Measurements from ENCODE around the gene CACNG4.

Gene CACNG4

DNA sequence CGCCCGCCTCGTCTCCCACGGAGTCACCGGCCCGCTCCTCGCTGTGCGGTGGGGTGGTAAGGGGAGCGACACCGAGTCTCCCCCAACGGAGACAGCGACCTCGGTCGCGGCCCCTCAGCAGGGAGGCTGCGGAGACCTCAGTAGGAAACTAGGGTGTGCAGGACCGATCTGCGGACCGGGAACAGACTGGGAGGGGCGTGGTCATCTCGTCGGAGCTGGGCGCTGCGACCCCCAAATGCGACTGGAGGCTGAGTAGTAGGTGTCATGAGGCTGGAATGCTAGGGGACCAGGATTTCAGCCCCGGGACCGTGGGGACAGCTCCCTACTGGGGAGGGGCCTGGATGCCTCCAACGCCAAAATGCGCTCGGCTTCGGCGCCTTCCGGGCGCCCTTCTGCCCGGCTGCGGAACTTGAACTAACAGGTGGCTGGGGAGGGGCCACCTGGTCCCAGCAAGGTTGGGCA is 1.3 kb downstream of the CACNG4 start:
- no peaks in the 10 kb centered on the region for H3K27me3 ChIP-seq (ENCODE audit: insufficient read depth, low read length, poor library complexity)
- no peaks in the 10 kb centered on the region for H3K4me1 ChIP-seq (ENCODE audit: insufficient read depth, low read length)
- H3K36me3 ChIP-seq (ENCODE audit: insufficient read depth, low read length) = no peaks in the 10 kb centered on the region
- no peak overlapping the region for H3K4me3 ChIP-seq (ENCODE audit: low read depth in 1 of 2, low read length in 2 of 2)
- ATAC-seq (ENCODE audit: insufficient read depth, low read depth) = no peak
- H3K27ac ChIP-seq (ENCODE audit: low read length) = no peak overlapping the region
- no peaks in the 10 kb centered on the region for H3K79me2 ChIP-seq (ENCODE audit: insufficient read depth, low read length)
- H3K9ac ChIP-seq (ENCODE audit: low read depth, low read length) = no peak overlapping the region
- TF ChIP-seq, protein P1, sequence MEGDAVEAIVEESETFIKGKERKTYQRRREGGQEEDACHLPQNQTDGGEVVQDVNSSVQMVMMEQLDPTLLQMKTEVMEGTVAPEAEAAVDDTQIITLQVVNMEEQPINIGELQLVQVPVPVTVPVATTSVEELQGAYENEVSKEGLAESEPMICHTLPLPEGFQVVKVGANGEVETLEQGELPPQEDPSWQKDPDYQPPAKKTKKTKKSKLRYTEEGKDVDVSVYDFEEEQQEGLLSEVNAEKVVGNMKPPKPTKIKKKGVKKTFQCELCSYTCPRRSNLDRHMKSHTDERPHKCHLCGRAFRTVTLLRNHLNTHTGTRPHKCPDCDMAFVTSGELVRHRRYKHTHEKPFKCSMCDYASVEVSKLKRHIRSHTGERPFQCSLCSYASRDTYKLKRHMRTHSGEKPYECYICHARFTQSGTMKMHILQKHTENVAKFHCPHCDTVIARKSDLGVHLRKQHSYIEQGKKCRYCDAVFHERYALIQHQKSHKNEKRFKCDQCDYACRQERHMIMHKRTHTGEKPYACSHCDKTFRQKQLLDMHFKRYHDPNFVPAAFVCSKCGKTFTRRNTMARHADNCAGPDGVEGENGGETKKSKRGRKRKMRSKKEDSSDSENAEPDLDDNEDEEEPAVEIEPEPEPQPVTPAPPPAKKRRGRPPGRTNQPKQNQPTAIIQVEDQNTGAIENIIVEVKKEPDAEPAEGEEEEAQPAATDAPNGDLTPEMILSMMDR (IDR thresholded peaks at IDR 0.05; ENCODE audit: borderline replicate concordance, extremely low read depth, low read length, poor library complexity, severe bottlenecking) = no peak
- TF ChIP-seq EZH2 (IDR thresholded peaks at IDR 0.05; ENCODE audit: borderline replicate concordance, low read depth, low read length, severe bottlenecking) = no peak
- DNase-seq = no peak
- H2AFZ ChIP-seq (ENCODE audit: low read depth, low read length) = no peak overlapping the region
- H3K9me3 ChIP-seq (ENCODE audit: insufficient read depth, low read length, severe bottlenecking) = no peaks in the 10 kb centered on the region
- no peaks in the 10 kb centered on the region; the same call in 1 of the 2 replicates for H4K20me1 ChIP-seq (ENCODE audit: insufficient read depth, low read length)
- no peak overlapping the region for H3K4me2 ChIP-seq (ENCODE audit: insufficient read depth, low read length)

DNA sequence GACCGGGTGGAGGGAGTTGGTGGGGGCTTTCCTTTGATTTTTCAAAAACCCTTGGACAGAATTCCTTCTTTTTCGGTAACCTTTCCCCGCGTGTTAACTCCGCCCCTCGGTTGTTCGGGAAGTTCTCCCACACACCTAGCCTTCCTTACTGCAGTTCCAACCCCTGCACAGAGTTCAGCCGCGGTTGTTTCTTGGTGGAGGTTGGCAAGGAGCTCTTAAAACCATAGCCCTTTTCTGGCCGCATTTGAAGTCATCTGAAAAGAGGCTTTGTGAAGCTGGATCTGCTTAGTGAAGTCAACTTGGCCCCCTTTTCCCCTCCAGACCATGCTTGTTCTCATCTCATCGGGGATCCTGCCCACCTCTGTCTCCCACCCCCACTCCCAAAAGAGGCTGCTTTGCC is 1.8 kb downstream of the CACNG4 start:
- Histone ChIP-seq H3K4me2 (ENCODE audit: insufficient read depth, low read length) (no peak overlapping the region), H3K4me1 (ENCODE audit: insufficient read depth, low read length) (no peaks in the 10 kb centered on the region), H3K27me3 (ENCODE audit: insufficient read depth, low read length, poor library complexity) (no peaks in the 10 kb centered on the region), H3K9ac (ENCODE audit: low read depth, low read length) (no peak overlapping the region), H3K27ac (ENCODE audit: low read length) (no peak overlapping the region), H3K79me2 (ENCODE audit: insufficient read depth, low read length) (no peaks in the 10 kb centered on the region), H3K4me3 (ENCODE audit: low read depth in 1 of 2, low read length in 2 of 2) (no peak overlapping the region), H4K20me1 (ENCODE audit: insufficient read depth, low read length) (no peaks in the 10 kb centered on the region; the same call in 1 of the 2 replicates), H3K36me3 (ENCODE audit: insufficient read depth, low read length) (no peaks in the 10 kb centered on the region), H3K9me3 (ENCODE audit: insufficient read depth, low read length, severe bottlenecking) (no peaks in the 10 kb centered on the region), H2AFZ (ENCODE audit: low read depth, low read length) (no peak overlapping the region)
- ATAC-seq (ENCODE audit: insufficient read depth, low read depth) (no peak), DNase-seq (no peak)
- TF ChIP-seq EZH2 (IDR thresholded peaks at IDR 0.05; ENCODE audit: borderline replicate concordance, low read depth, low read length, severe bottlenecking) = no peak
- TF ChIP-seq, protein P1 (IDR thresholded peaks at IDR 0.05; ENCODE audit: borderline replicate concordance, extremely low read depth, low read length, poor library complexity, severe bottlenecking) = no peak

DNA sequence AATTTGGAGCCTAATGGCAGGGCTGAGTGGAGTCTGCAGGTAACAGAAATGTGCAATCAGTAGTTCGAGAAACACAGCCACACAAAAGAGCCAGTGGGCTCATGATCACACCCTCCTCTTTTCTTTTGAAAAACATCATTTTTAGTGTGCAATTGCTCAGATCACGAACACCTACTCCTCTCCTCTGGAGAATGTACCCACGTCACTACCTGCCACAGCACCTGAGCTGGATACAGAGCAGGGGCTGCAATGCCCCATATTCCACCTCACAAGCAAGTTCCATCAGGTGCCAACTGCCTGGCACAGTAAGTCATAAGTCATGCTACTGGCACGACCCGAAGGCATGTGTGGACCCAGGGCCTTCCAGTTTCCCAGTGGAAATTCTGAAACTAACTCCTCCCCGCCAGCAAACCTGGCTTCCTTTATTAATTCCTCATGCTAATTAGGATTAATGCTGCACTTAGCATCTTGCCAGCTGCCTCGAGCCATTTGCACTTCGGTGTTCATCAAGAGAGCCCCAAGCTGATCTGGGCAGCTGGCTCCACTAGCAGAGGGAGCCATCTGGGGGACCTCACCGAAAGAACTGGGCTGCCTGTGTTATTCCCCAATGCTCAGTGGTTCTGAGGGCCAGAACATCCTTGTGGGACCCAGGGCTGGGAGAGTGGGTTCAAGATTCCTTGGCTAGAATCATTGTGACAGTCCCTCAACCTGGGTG is 2.4 kb downstream of the CACNG4 start:
- no peak overlapping the region for H3K4me2 ChIP-seq (ENCODE audit: insufficient read depth, low read length)
- TF ChIP-seq, protein P1 (IDR thresholded peaks at IDR 0.05; ENCODE audit: borderline replicate concordance, extremely low read depth, low read length, poor library complexity, severe bottlenecking) = no peak
- no peak for TF ChIP-seq EZH2 (IDR thresholded peaks at IDR 0.05; ENCODE audit: borderline replicate concordance, low read depth, low read length, severe bottlenecking)
- H3K27me3 ChIP-seq (ENCODE audit: insufficient read depth, low read length, poor library complexity) = no peaks in the 10 kb centered on the region
- no peak overlapping the region for H2AFZ ChIP-seq (ENCODE audit: low read depth, low read length)
- no peaks in the 10 kb centered on the region for H3K36me3 ChIP-seq (ENCODE audit: insufficient read depth, low read length)
- H4K20me1 ChIP-seq (ENCODE audit: insufficient read depth, low read length) = no peaks in the 10 kb centered on the region; the same call in 1 of the 2 replicates
- H3K4me1 ChIP-seq (ENCODE audit: insufficient read depth, low read length) = no peaks in the 10 kb centered on the region
- H3K4me3 ChIP-seq (ENCODE audit: low read depth in 1 of 2, low read length in 2 of 2) = no peak overlapping the region
- H3K9ac ChIP-seq (ENCODE audit: low read depth, low read length) = no peak overlapping the region
- H3K27ac ChIP-seq (ENCODE audit: low read length) = no peak overlapping the region
- H3K9me3 ChIP-seq (ENCODE audit: insufficient read depth, low read length, severe bottlenecking) = no peaks in the 10 kb centered on the region
- no peak for ATAC-seq (ENCODE audit: insufficient read depth, low read depth)
- DNase-seq = no peak
- H3K79me2 ChIP-seq (ENCODE audit: insufficient read depth, low read length) = no peaks in the 10 kb centered on the region

All from DND-41 (cell line).